GM21423 (cell line): ENCODE data around the gene MRPL28.
"Not testable (repeated sequence)": the region's sequence is repeated elsewhere in the genome, so short reads cannot be mapped to it uniquely, and the experiment has no call there.

Experiments used
- ATAC-seq: cut with Tn5 transposase; IDR thresholded peaks from one replicate; pipeline ENCODE4 v1.9.1; 2021; ENCODE audit warnings: mild to moderate bottlenecking, moderate library complexity; ENCODE audit not compliant: unreplicated experiment

Gene MRPL28

GRCh38 chr16:370443-370842 is at the start of gene MRPL28:
Gene MRPL28 (minus strand): TSS chr16:370538. CDS start chr16:370218, 320 bp downstream.
- peak; percentile 80 for ATAC-seq

GRCh38 chr16:415170-415498 is 44.8 kb upstream of the MRPL28 start:
- not testable (repeated sequence) for ATAC-seq

GRCh38 chr16:414395-415169 is 44.2 kb upstream of the MRPL28 start:
- no peak for ATAC-seq

- no peak for ATAC-seq
Observed at GRCh38 chr16:411576-412265, 41.4 kb upstream of the MRPL28 start.

- ATAC-seq: no peak
Observed at GRCh38 chr16:410516-411178, 40.3 kb upstream of the MRPL28 start.

GRCh38 chr16:407253-407652 is 36.9 kb upstream of the MRPL28 start:
- ATAC-seq: no peak

- ATAC-seq: no peak
Observed at GRCh38 chr16:405548-406506, 35.5 kb upstream of the MRPL28 start.

GRCh38 chr16:404971-405486 is 34.7 kb upstream of the MRPL28 start:
- ATAC-seq: no peak

GRCh38 chr16:401468-402348 is 31.4 kb upstream of the MRPL28 start, which contains the start of gene DECR2:
Gene DECR2 (plus strand): TSS chr16:401885. CDS start chr16:401964, 79 bp downstream.
- ATAC-seq: peak; percentile 63

GRCh38 chr16:400061-400591 is 29.8 kb upstream of the MRPL28 start:
- no peak for ATAC-seq

GRCh38 chr16:399340-400019 is 29.1 kb upstream of the MRPL28 start:
- no peak for ATAC-seq

- no peak for ATAC-seq
Observed at GRCh38 chr16:398561-399339, 28.4 kb upstream of the MRPL28 start.

GRCh38 chr16:397736-398332 is 27.5 kb upstream of the MRPL28 start:
- ATAC-seq: no peak

GRCh38 chr16:397135-397661 is 26.9 kb upstream of the MRPL28 start, which contains the start of gene NME4:
Gene NME4 (plus strand): TSS chr16:397199. CDS start chr16:397223, 24 bp downstream.
- no peak for ATAC-seq

- ATAC-seq: no peak
Observed at GRCh38 chr16:396605-397004, 26.3 kb upstream of the MRPL28 start.

GRCh38 chr16:396199-396598 is 25.9 kb upstream of the MRPL28 start:
- ATAC-seq: no peak

- no peak for ATAC-seq
Observed at GRCh38 chr16:392450-393030, 22.2 kb upstream of the MRPL28 start.
